Endothelial cell of umbilical vein (primary cell): ENCODE measurements around the gene OPCML. TPM values are rescaled to one million over a fixed set of nuclear protein-coding genes. Genes with fewer than 3 reads are reported as not detected.

Experiments
- BruUV-seq: library from RNA; stranded (reverse); fragments of 400-500 nt; replicated peaks from 2 replicates; lab custom pipeline; 2021; lab: Mats Ljungman, UMichigan
- CTCF ChIA-PET: fragments of 300-600, 350-600 bp; sonication (Branson Sonifier 250); formaldehyde crosslinking; loops from one replicate; lab custom pipeline; 2021; ENCODE audit warnings: antibody characterized with exemption, inconsistent platforms; lab: Charles Lee
- POLR2A ChIA-PET: fragments of 300-600, 350-600 bp; sonication (Branson Sonifier 250); formaldehyde crosslinking; loops from one replicate; lab custom pipeline; 2021; ENCODE audit warnings: antibody characterized with exemption, inconsistent platforms; lab: Charles Lee
- DNase-seq: peaks from one replicate; pipeline ENCODE4 v3.0.0-alpha.2; 2011; ENCODE audit warnings: low read depth, low spot score
- FAIRE-seq: peaks from 2 replicates; lab custom pipeline; 2011; peaks lifted over from hg19 to GRCh38; lab: Jason Lieb, UNC
- H2AFZ ChIP-seq: 2 replicates; pipeline ENCODE4 v1.6.0; 2012; ENCODE audit warnings: low read depth, low read length, control low read depth, inconsistent platforms
- H3K27ac ChIP-seq: 2 replicates; pipeline ENCODE4 v1.5.1; 2011; ENCODE audit warnings: low read depth, mild to moderate bottlenecking, control low read depth, low read length, moderate library complexity; ENCODE audit not compliant: insufficient read depth
- H3K27me3 ChIP-seq, 2 experiments: 2 replicates each; pipeline versions ENCODE4 v1.6.0 to v1.6.1; 2011; ENCODE audit warnings: low read length in 2 of 2, mixed read lengths in 1 of 2; ENCODE audit not compliant: control insufficient read depth in 2 of 2, insufficient read depth in 2 of 2
- H3K36me3 ChIP-seq, 2 experiments: 2 replicates in 1 of 2; 3 replicates in 1 of 2; pipeline ENCODE4 v1.5.1; 2011; ENCODE audit warnings: low read length in 2 of 2, mild to moderate bottlenecking in 1 of 2, moderate library complexity in 1 of 2; ENCODE audit not compliant: control insufficient read depth in 2 of 2, insufficient read depth in 2 of 2; ENCODE audit errors: extremely low read depth in 1 of 2
- H3K4me1 ChIP-seq: 3 replicates; pipeline ENCODE4 v1.5.1; 2011; ENCODE audit warnings: mild to moderate bottlenecking, low read length; ENCODE audit not compliant: control insufficient read depth, insufficient read depth; ENCODE audit errors: extremely low read depth
- H3K4me2 ChIP-seq: 2 replicates; pipeline ENCODE4 v1.6.1; 2011; ENCODE audit warnings: low read length, control low read depth, mixed read lengths; ENCODE audit not compliant: insufficient read depth
- H3K4me3 ChIP-seq, 3 experiments: fragments of 200-600 bp in 1 of 3; sonication (generic), shearing (Covaris generic) in 1 of 3; replicated peaks in 1 of 3; 2 replicates each; pipeline ENCODE4 v1.5.1; 2011 to 2016; ENCODE audit warnings: control low read depth in 3 of 3, low read length in 3 of 3, mild to moderate bottlenecking in 2 of 3, inconsistent platforms in 1 of 3, low read depth in 1 of 3, moderate library complexity in 1 of 3; ENCODE audit not compliant: insufficient read depth in 1 of 3
- H3K79me2 ChIP-seq: 2 replicates; pipeline ENCODE4 v1.6.0; 2012; ENCODE audit warnings: low read length, inconsistent platforms; ENCODE audit not compliant: control insufficient read depth, insufficient read depth
- H3K9ac ChIP-seq: replicated peaks from 2 replicates; pipeline ENCODE3; 2011; ENCODE audit warnings: low read length, control low read depth; ENCODE audit not compliant: insufficient read depth; ENCODE audit errors: extremely low read depth
- H3K9me1 ChIP-seq: replicated peaks from 3 replicates; pipeline ENCODE4 v1.6.0; 2011; ENCODE audit warnings: mild to moderate bottlenecking, low read length; ENCODE audit not compliant: control insufficient read depth, insufficient read depth; ENCODE audit errors: extremely low read depth
- H3K9me3 ChIP-seq: replicated peaks from 2 replicates; pipeline ENCODE4 v1.5.1; 2012; ENCODE audit warnings: low read length, inconsistent platforms; ENCODE audit not compliant: control insufficient read depth, insufficient read depth
- H4K20me1 ChIP-seq: replicated peaks from 2 replicates; pipeline ENCODE3; 2011; ENCODE audit warnings: mild to moderate bottlenecking, low read length; ENCODE audit not compliant: control insufficient read depth, insufficient read depth; ENCODE audit errors: extremely low read depth
- CTCF ChIP-seq, 2 donors: IDR thresholded peaks; 1 replicate in 1 of 2; 2 replicates in 1 of 2; pipeline ENCODE4 v1.5.1; 2011; ENCODE audit warnings: low read length in 2 of 2, mild to moderate bottlenecking in 2 of 2, moderate library complexity in 2 of 2, control low read depth in 1 of 2, inconsistent platforms in 1 of 2, low read depth in 1 of 2; ENCODE audit not compliant: insufficient read depth in 1 of 2; ENCODE audit errors: extremely low read depth in 1 of 2
- EZH2 ChIP-seq: IDR thresholded peaks from 2 replicates; pipeline ENCODE4 v1.6.1; 2012; ENCODE audit warnings: borderline replicate concordance, low read depth, mild to moderate bottlenecking, moderate library complexity, low read length, inconsistent platforms; ENCODE audit not compliant: severe bottlenecking
- FOS ChIP-seq: IDR thresholded peaks from 2 replicates; pipeline ENCODE4 v1.6.1; 2011; ENCODE audit warnings: mild to moderate bottlenecking, low read length, moderate library complexity, borderline replicate concordance; ENCODE audit not compliant: insufficient read depth
- GATA2 ChIP-seq: IDR thresholded peaks from 2 replicates; pipeline ENCODE4 v1.7.0; 2011; ENCODE audit warnings: low read depth, mild to moderate bottlenecking, moderate library complexity, mixed read lengths, low read length; ENCODE audit not compliant: insufficient read length, insufficient read depth
- JUN ChIP-seq: IDR thresholded peaks from 2 replicates; pipeline ENCODE4 v1.6.1; 2011; ENCODE audit warnings: borderline replicate concordance, low read depth; ENCODE audit not compliant: insufficient read length, insufficient read depth
- MYC ChIP-seq: IDR thresholded peaks from one replicate; pipeline ENCODE4 v1.6.1; 2011; ENCODE audit warnings: mild to moderate bottlenecking, low read depth, low read length
- POLR2A ChIP-seq: IDR thresholded peaks from 2 replicates; pipeline ENCODE4 v1.6.1; 2012; ENCODE audit warnings: low read depth, mild to moderate bottlenecking, control low read depth, low read length
- POLR2AphosphoS5 ChIP-seq: IDR thresholded peaks from 2 replicates; pipeline ENCODE4 v1.6.1; 2012; ENCODE audit warnings: low read depth, mild to moderate bottlenecking, control low read depth, low read length, moderate library complexity; ENCODE audit not compliant: insufficient read depth
- dilution Hi-C: fragments of 300-500 bp; cut with MboI; formaldehyde crosslinking; loops from one replicate; pipeline ENCODE4 v1.15.0; 2019; ENCODE audit warnings: low sequenced_read_pairs; ENCODE audit not compliant: extremely low pct_ligation_motif_present
- intact Hi-C: fragments of 100-400 bp; cut with micrococcal nuclease; formaldehyde crosslinking; loops from one replicate; pipeline ENCODE4 v1.10.0; 2022
- polyA plus RNA-seq, 4 experiments: library from polyadenylated mRNA; depleted of rRNA in 3 of 4; stranded (reverse) in 3 of 4; unstranded in 1 of 4; fragments of >200 nt; gene quantifications; 2 replicates each; pipeline versions ENCODE4 v1.2.1 to v1.2.3, GENCODE V29; 2011 to 2012; ENCODE audit warnings: missing spikeins in 1 of 4
- total RNA-seq: library from RNA; stranded (reverse); gene quantifications from 2 replicates; pipeline ENCODE4 v1.2.3, GENCODE V29; 2021
- TF ChIP-seq, protein P1 (sequence below): IDR thresholded peaks from 2 replicates; pipeline ENCODE4 v1.6.1; 2011; ENCODE audit not compliant: insufficient read depth, insufficient read length

OPCML gene
- total and polyA plus RNA-seq, 2 donors (not counting 3 experiments of a cell fraction or from before 2014, with no cell fraction given): not detected

DNA sequence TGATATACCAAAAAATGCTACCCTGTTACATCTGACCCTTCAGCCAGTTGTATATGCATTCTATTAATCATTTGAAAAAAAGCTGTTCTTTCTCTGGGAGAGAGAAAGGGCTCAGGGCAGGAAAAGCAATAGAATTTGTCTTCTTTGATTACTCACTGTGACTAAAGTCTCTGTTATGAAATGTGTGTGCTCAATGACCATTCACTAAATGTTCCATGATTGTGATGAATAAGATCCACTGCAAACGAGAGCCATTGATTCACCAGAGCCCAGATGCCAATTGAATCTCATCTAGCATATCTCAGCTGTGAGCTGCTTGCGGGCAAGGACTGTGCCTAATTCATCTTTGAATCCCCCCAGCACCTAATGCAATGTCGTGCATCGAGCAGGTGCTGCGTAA lies 184.3 kb downstream of the OPCML start:
- Histone ChIP-seq H3K4me1 (no peaks in the 10 kb centered on the region), H3K9ac (no peak overlapping the region), H3K9me1 (no peaks in the 10 kb centered on the region), H4K20me1 (no peaks in the 10 kb centered on the region), H3K27me3 (no peaks in the 10 kb centered on the region), H3K4me3 (no peak overlapping the region), H3K4me2 (no peak overlapping the region), H3K27ac (no peak overlapping the region), H3K79me2 (no peaks in the 10 kb centered on the region), H3K9me3 (peaks cover 2% of the 10 kb centered on the region), H2AFZ (no peak overlapping the region), H3K36me3 (no peaks in the 10 kb centered on the region)
- DNase-seq (no peak), FAIRE-seq (no peak)
- dilution Hi-C loops: no loop called here
- POLR2A ChIA-PET: no interaction called here
- TF ChIP-seq MYC (no peak), EZH2 (no peak), POLR2AphosphoS5 (no peak), FOS (no peak), CTCF (IDR thresholded peaks at IDR 0.05; ENCODE audit: extremely low read depth in 1 of 2, insufficient read depth in 1 of 2, low read depth in 1 of 2, low read length in 2 of 2) (no peak)
- TF ChIP-seq, protein P1, sequence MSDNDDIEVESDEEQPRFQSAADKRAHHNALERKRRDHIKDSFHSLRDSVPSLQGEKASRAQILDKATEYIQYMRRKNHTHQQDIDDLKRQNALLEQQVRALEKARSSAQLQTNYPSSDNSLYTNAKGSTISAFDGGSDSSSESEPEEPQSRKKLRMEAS: no peak
- intact Hi-C loops: no loop called here
- CTCF ChIA-PET: no interaction called here
- BruUV-seq: no TSS peak

GRCh38 chr11:133346137-133346536 lies 186.2 kb downstream of the OPCML start:
- CTCF ChIA-PET: no interaction called here
- dilution Hi-C loops: no loop called here
- H3K79me2 ChIP-seq: no peaks in the 10 kb centered on the region

More at GRCh38 chr11:133346137-133346536, 186.2 kb downstream of the OPCML start:
- Histone ChIP-seq H3K36me3 (no peaks in the 10 kb centered on the region), H4K20me1 (no peaks in the 10 kb centered on the region), H3K27ac (no peak overlapping the region), H3K4me2 (no peak overlapping the region), H3K4me3 (no peak overlapping the region), H3K9ac (no peak overlapping the region), H3K27me3 (no peaks in the 10 kb centered on the region), H3K4me1 (no peaks in the 10 kb centered on the region), H3K9me3 (no peaks in the 10 kb centered on the region), H3K9me1 (no peaks in the 10 kb centered on the region), H2AFZ (no peak overlapping the region)
- no peak for FAIRE-seq
- POLR2A ChIA-PET: no interaction called here
- DNase-seq: no peak
- no TSS peak for BruUV-seq
- intact Hi-C loops: no loop called here
- TF ChIP-seq MYC: no peak
- TF ChIP-seq, protein P1: no peak
- no peak for TF ChIP-seq CTCF (IDR thresholded peaks at IDR 0.05; ENCODE audit: extremely low read depth in 1 of 2, insufficient read depth in 1 of 2, low read depth in 1 of 2, low read length in 2 of 2)
- TF ChIP-seq GATA2: no peak
- TF ChIP-seq POLR2A: no peak
- no peak for TF ChIP-seq POLR2AphosphoS5
- no peak for TF ChIP-seq JUN
- TF ChIP-seq EZH2: no peak
- TF ChIP-seq FOS: no peak
